GM12878 (cell line): ENCODE results near the gene NUTM2E.
"Not testable (repeated sequence)": the region's sequence is repeated elsewhere in the genome, so short reads cannot be mapped to it uniquely, and the experiment has no call there.

Experiments
- BACH1 ChIP-seq: fragments of 450-650 bp; IDR thresholded peaks from 2 replicates; pipeline ENCODE4 v1.6.1; 2017; ENCODE audit warnings: mild to moderate bottlenecking, borderline replicate concordance
- BRCA1 ChIP-seq: IDR thresholded peaks from 2 replicates; pipeline ENCODE4 v1.6.1; 2011; ENCODE audit warnings: low read depth, low read length, improper control_type of control experiment
- CHD4 ChIP-seq: fragments of 200-600 bp; sonication (generic); IDR thresholded peaks from 2 replicates; pipeline ENCODE4 v1.6.1; 2016; ENCODE audit warnings: mild to moderate bottlenecking
- CTCF ChIP-seq, 3 experiments: IDR thresholded peaks in 2 of 3; conservative IDR thresholded peaks in 1 of 3; 2 replicates each; pipeline ENCODE4 v1.5.1; 2011; ENCODE audit warnings: low read depth in 3 of 3, low read length in 3 of 3, mild to moderate bottlenecking in 3 of 3, control low read depth in 2 of 3, moderate library complexity in 2 of 3, inconsistent platforms in 1 of 3, mixed read lengths in 1 of 3; ENCODE audit not compliant: control insufficient read depth in 2 of 3, insufficient read depth in 1 of 3; ENCODE audit errors: extremely low read depth in 1 of 3
- FOS ChIP-seq: IDR thresholded peaks from 3 replicates; pipeline ENCODE4 v1.6.1; 2011; ENCODE audit warnings: borderline replicate concordance; ENCODE audit not compliant: insufficient read length; ENCODE audit errors: extremely low read depth
- IKZF1 ChIP-seq: fragments of 450-650 bp; conservative IDR thresholded peaks from 2 replicates; pipeline ENCODE4 v1.6.1; 2017; ENCODE audit warnings: antibody characterized with exemption, mild to moderate bottlenecking
- JUNB ChIP-seq: IDR thresholded peaks from 2 replicates; pipeline ENCODE4 v1.6.1; 2016; ENCODE audit warnings: antibody characterized with exemption, mild to moderate bottlenecking
- MTA2 ChIP-seq: fragments of 450-650 bp; IDR thresholded peaks from 2 replicates; pipeline ENCODE4 v1.6.1; 2016; ENCODE audit warnings: low read depth, mild to moderate bottlenecking, moderate library complexity
- NR2F1 ChIP-seq: fragments of 450-650 bp; conservative IDR thresholded peaks from 2 replicates; pipeline ENCODE4 v1.6.1; 2017; ENCODE audit warnings: mild to moderate bottlenecking
- RBBP5 ChIP-seq: fragments of 200-600 bp; sonication (generic); conservative IDR thresholded peaks from 2 replicates; pipeline ENCODE4 v1.6.1; 2016
- SMAD1 ChIP-seq: fragments of 450-650 bp; IDR thresholded peaks from 2 replicates; pipeline ENCODE4 v1.6.1; 2018; ENCODE audit warnings: mild to moderate bottlenecking, low read depth; ENCODE audit not compliant: partially characterized antibody

GRCh38 chr10:79826496-79827215 lies at the start of gene NUTM2E:
- TF ChIP-seq IKZF1 = 0 out of 2 replicates have a peak, but pooled peaks have one; percentile 18
- TF ChIP-seq NR2F1; JUNB; CTCF (IDR thresholded peaks at IDR 0.05 in 2 of 3, conservative IDR thresholded peaks at IDR 0.05 in 1 of 3; ENCODE audit: control insufficient read depth in 2 of 3, extremely low read depth in 1 of 3, insufficient read depth in 1 of 3, low read depth in 3 of 3, low read length in 3 of 3); FOS; BRCA1; SMAD1; BACH1; CHD4; RBBP5; MTA2: not testable (repeated sequence)
